HepG2 (cell line): ENCODE results near the gene AUTS2. TPM values are rescaled to one million over a fixed set of nuclear protein-coding genes. Genes with fewer than 3 reads are reported as not detected.

Experiments
- ATAC-seq: fragments of 200-7000 bp; cut with Tn5 transposase; 3 replicates; pipeline ENCODE4 v1.9.1; 2020; ENCODE audit warnings: mild to moderate bottlenecking, moderate library complexity
- BruUV-seq: library from RNA; stranded (reverse); fragments of 400-500 nt; replicated peaks from 2 replicates; lab custom pipeline; 2021; lab: Mats Ljungman, UMichigan
- CTCF ChIA-PET: fragments of 300-600 bp; formaldehyde crosslinking; extraction: SDS; loops from one replicate; lab custom pipeline; 2021; ENCODE audit warnings: low total read pairs, inconsistent platforms, low intra/inter-chr PET ratio; lab: Yijun Ruan, JAX
- POLR2A ChIA-PET: fragments of 350-600 bp; sonication (Branson Sonifier 250); formaldehyde crosslinking; loops from one replicate; lab custom pipeline; 2020; ENCODE audit warnings: antibody characterized with exemption, inconsistent platforms; lab: Yijun Ruan, JAX
- DNase-seq: peaks from one replicate; pipeline ENCODE4 v3.0.0-alpha.2; 2015; ENCODE audit warnings: low spot score
- FAIRE-seq: peaks from 3 replicates; lab custom pipeline; 2011; peaks lifted over from hg19 to GRCh38; lab: Jason Lieb, UNC
- H2AFZ ChIP-seq: one replicate; pipeline ENCODE4 v1.6.1; 2011; ENCODE audit warnings: low read length, inconsistent platforms
- H3K27ac ChIP-seq: fragments of 300-600 bp; 3 replicates; pipeline ENCODE4 v1.8.0; 2011; ENCODE audit warnings: mixed run types, mild to moderate bottlenecking, mixed read lengths, low read length, inconsistent platforms; ENCODE audit not compliant: insufficient read depth; ENCODE audit errors: extremely low read length
- H3K27me3 ChIP-seq, 2 experiments: fragments of 200-600 bp in 1 of 2; 2 replicates in 1 of 2; 3 replicates in 1 of 2; pipeline versions ENCODE4 v1.6.0 to v1.8.0; 2011; ENCODE audit warnings: low read length in 2 of 2, mild to moderate bottlenecking in 2 of 2, moderate library complexity in 2 of 2, inconsistent platforms in 1 of 2; ENCODE audit not compliant: insufficient read depth in 2 of 2, control insufficient read depth in 1 of 2
- H3K36me3 ChIP-seq, 2 experiments: fragments of 200-600 bp in 1 of 2; replicated peaks in 1 of 2; 2 replicates in 1 of 2; 3 replicates in 1 of 2; pipeline versions ENCODE4 v1.5.1 to v1.8.0; 2011; ENCODE audit warnings: low read length in 2 of 2, inconsistent platforms in 1 of 2; ENCODE audit not compliant: insufficient read depth in 2 of 2, control insufficient read depth in 1 of 2
- H3K4me1 ChIP-seq: 2 replicates; pipeline ENCODE4 v1.5.1; 2012; ENCODE audit warnings: low read length, inconsistent platforms; ENCODE audit not compliant: insufficient read depth
- H3K4me2 ChIP-seq: 2 replicates; pipeline ENCODE4 v1.6.0; 2011; ENCODE audit warnings: low read depth, low read length, inconsistent platforms
- H3K4me3 ChIP-seq, 3 experiments: fragments of 200-600 bp in 1 of 3; sonication (generic), shearing (Covaris generic) in 1 of 3; replicated peaks in 1 of 3; 2 replicates each; pipeline ENCODE4 v1.5.1; 2011 to 2016; ENCODE audit warnings: low read length in 3 of 3, inconsistent platforms in 2 of 3, low read depth in 2 of 3, mild to moderate bottlenecking in 2 of 3, control low read depth in 1 of 3, mixed read lengths in 1 of 3; ENCODE audit not compliant: insufficient read depth in 1 of 3
- H3K79me2 ChIP-seq: one replicate; pipeline ENCODE4 v1.6.1; 2011; ENCODE audit warnings: low read length, inconsistent platforms; ENCODE audit not compliant: insufficient read depth
- H3K9ac ChIP-seq: 2 replicates; pipeline ENCODE4 v1.6.0; 2011; ENCODE audit warnings: mild to moderate bottlenecking, low read depth, low read length, inconsistent platforms; ENCODE audit not compliant: insufficient read depth
- H3K9me3 ChIP-seq: 2 replicates; pipeline ENCODE4 v1.5.1; 2012; ENCODE audit warnings: mild to moderate bottlenecking, low read length
- H4K20me1 ChIP-seq: 2 replicates; pipeline ENCODE4 v1.6.0; 2011; ENCODE audit warnings: inconsistent platforms, mild to moderate bottlenecking, low read length, moderate library complexity; ENCODE audit not compliant: insufficient read depth
- BRCA1 ChIP-seq: sonication (generic); formaldehyde crosslinking; IDR thresholded peaks from 2 replicates; pipeline ENCODE4 v1.4.0; 2020; ENCODE audit warnings: missing genetic modification reagents
- DBP ChIP-seq: sonication (generic); formaldehyde crosslinking; IDR thresholded peaks from 2 replicates; pipeline ENCODE4 v1.4.0; 2020; ENCODE audit warnings: missing genetic modification reagents; ENCODE audit errors: not compliant biosample characterization
- HOXA3 ChIP-seq: sonication (generic); formaldehyde crosslinking; IDR thresholded peaks from 2 replicates; pipeline ENCODE4 v1.5.0; 2020; ENCODE audit warnings: missing genetic modification reagents
- JUNB ChIP-seq: sonication (generic); formaldehyde crosslinking; IDR thresholded peaks from 2 replicates; pipeline ENCODE4 v1.8.0; 2022; ENCODE audit warnings: missing genetic modification reagents, mild to moderate bottlenecking, borderline replicate concordance
- KAT7 ChIP-seq: IDR thresholded peaks from 2 replicates; pipeline ENCODE4 v1.6.1; 2018; ENCODE audit warnings: borderline replicate concordance, missing compliant biosample characterization
- MEIS2 ChIP-seq: sonication (generic); formaldehyde crosslinking; IDR thresholded peaks from 2 replicates; pipeline ENCODE4 v1.9.0; 2021; ENCODE audit warnings: mild to moderate bottlenecking, missing genetic modification reagents
- SALL1 ChIP-seq: sonication (generic); formaldehyde crosslinking; IDR thresholded peaks from 2 replicates; pipeline ENCODE4 v1.8.0; 2022; ENCODE audit warnings: mild to moderate bottlenecking, missing genetic modification reagents
- SNAPC5 ChIP-seq: sonication (generic); formaldehyde crosslinking; IDR thresholded peaks from 2 replicates; pipeline ENCODE4 v1.8.1; 2023; ENCODE audit warnings: mild to moderate bottlenecking, missing genetic modification reagents, borderline replicate concordance
- ZBTB3 ChIP-seq: sonication (generic); formaldehyde crosslinking; IDR thresholded peaks from 2 replicates; pipeline ENCODE4 v1.4.0; 2020; ENCODE audit warnings: low read depth, mild to moderate bottlenecking, moderate library complexity, missing genetic modification reagents, borderline replicate concordance
- ZNF20 ChIP-seq: sonication (generic); formaldehyde crosslinking; IDR thresholded peaks from 2 replicates; pipeline ENCODE4 v1.4.0; 2020; ENCODE audit warnings: mild to moderate bottlenecking, moderate library complexity, missing genetic modification reagents
- ZNF329 ChIP-seq: sonication (generic); formaldehyde crosslinking; IDR thresholded peaks from 2 replicates; pipeline ENCODE4 v1.9.0; 2021; ENCODE audit warnings: low read depth, mild to moderate bottlenecking, missing genetic modification reagents
- ZNF576 ChIP-seq: sonication (generic); formaldehyde crosslinking; IDR thresholded peaks from 2 replicates; pipeline ENCODE4 v1.4.0; 2020; ENCODE audit warnings: mild to moderate bottlenecking, missing genetic modification reagents
- WGBS: methylation state at CpG from one replicate; pipeline ENCODE4 v1.1.6; 2017; ENCODE audit warnings: low lambda C conversion rate; 5-methylcytosine and 5-hydroxymethylcytosine counted together
- in situ Hi-C: cut with HindIII; loops from 2 replicates; pipeline ENCODE4 v1.10.0; 2017; ENCODE audit warnings: low pct_unique_long_range_greater_than_20kb; ENCODE audit not compliant: extremely low pct_ligation_motif_present
- intact Hi-C: fragments of 100-400 bp; cut with micrococcal nuclease; formaldehyde crosslinking; loops from one replicate; pipeline ENCODE4 v1.10.0; 2022; ENCODE audit not compliant: unreplicated experiment
- polyA plus RNA-seq, 8 experiments: library from polyadenylated mRNA; depleted of rRNA in 3 of 8; stranded (reverse) in 7 of 8; unstranded in 1 of 8; fragments of >200 nt; fragmentation: Illumina TruSeq in 4 of 8; extraction: Trizol in 4 of 8; gene quantifications; 2 replicates each; pipeline versions ENCODE4 v1.2.1 to v1.2.3, GENCODE V29; 2011 to 2016; ENCODE audit warnings: low read depth in 4 of 8, missing spikeins in 1 of 8, mixed read lengths in 1 of 8; ENCODE audit not compliant: insufficient read depth in 1 of 8
- total RNA-seq, 5 experiments: library from RNA; depleted of rRNA; stranded (reverse); fragments of >200 nt; fragmentation: Illumina TruSeq; extraction: Trizol; gene quantifications; 2 replicates each; pipeline ENCODE4 v1.2.3, GENCODE V29; 2016; ENCODE audit warnings: low read depth in 1 of 5

AUTS2 gene
- total and polyA plus RNA-seq, 2 of the 13 experiments (the other 11 are each of a cell fraction or from before 2014, with no cell fraction given), result 0.38 TPM; not detected in 1

- H3K4me3 ChIP-seq, result no peak overlapping the region
- no peaks in the 10 kb centered on the region for H3K36me3 ChIP-seq
- H3K27ac ChIP-seq, result no peak overlapping the region
- no peak overlapping the region for H3K4me2 ChIP-seq
- H3K27me3 ChIP-seq, result no peaks in the 10 kb centered on the region
- no TSS peak for BruUV-seq
- in situ Hi-C loops (no loop called here), intact Hi-C loops (no loop called here)
- no peaks in the 10 kb centered on the region for H3K4me1 ChIP-seq
- H3K9me3 ChIP-seq, result no peaks in the 10 kb centered on the region
- no peaks in the 10 kb centered on the region for H3K79me2 ChIP-seq
- H4K20me1 ChIP-seq, result no peaks in the 10 kb centered on the region
- 2% methylated on average over 3 of the region's 3 CpGs for WGBS
- TF ChIP-seq BRCA1, result no peak
- no peak for TF ChIP-seq KAT7 (CRISPR knock-in tag)
- TF ChIP-seq ZNF576 (CRISPR knock-in tag), result no peak
- no peak for TF ChIP-seq MEIS2 (CRISPR knock-in tag)
- no peak for TF ChIP-seq ZNF20 (CRISPR knock-in tag)
- TF ChIP-seq ZBTB3 (CRISPR knock-in tag), result no peak
- no peak for TF ChIP-seq SALL1 (CRISPR knock-in tag)
- TF ChIP-seq DBP (CRISPR knock-in tag), result no peak
- TF ChIP-seq SNAPC5 (CRISPR knock-in tag), result no peak
- no peak for TF ChIP-seq JUNB (CRISPR knock-in tag)
- no peak for TF ChIP-seq ZNF329 (CRISPR knock-in tag)
- no peak for TF ChIP-seq HOXA3 (CRISPR knock-in tag)
- no peak for FAIRE-seq
- no peak for ATAC-seq
- no peak overlapping the region for H2AFZ ChIP-seq
- CTCF ChIA-PET, result no interaction called here
- POLR2A ChIA-PET, result no interaction called here
- no peak for DNase-seq
- no peak overlapping the region for H3K9ac ChIP-seq
These were observed 94.3 kb downstream of the AUTS2 start for GRCh38 chr7:69692611-69693010.
